ENCODE data around the gene ADD1. TPM values are rescaled to one million over a fixed set of nuclear protein-coding genes. Genes with fewer than 3 reads are reported as not detected.

ADD1 gene
- total RNA-seq, 1 experiment from 2014 or later: 163 TPM

DNA sequence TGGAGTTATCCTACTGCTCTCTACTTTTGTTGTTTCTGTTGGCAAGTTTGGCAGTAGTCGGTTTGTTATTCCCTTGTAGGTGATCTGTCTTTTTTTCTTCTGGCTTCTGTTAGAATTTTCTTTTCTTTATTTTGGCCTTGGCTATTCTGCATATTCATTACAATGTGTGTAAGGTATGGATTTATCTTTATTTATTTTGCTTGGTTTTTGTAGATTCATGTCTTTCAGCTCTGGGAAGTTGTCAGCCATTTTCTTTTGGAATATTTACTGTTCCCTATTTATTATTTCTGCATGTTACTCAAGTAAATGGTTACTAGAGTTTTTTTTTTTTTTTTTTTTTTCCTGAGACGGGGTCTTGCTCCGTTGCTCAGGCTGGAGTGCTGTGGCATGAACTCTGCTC, 12.6 kb downstream of the ADD1 start:
- Histone ChIP-seq H3K9me3 (ENCODE audit: control insufficient read depth, low read depth, low read length) (no peaks in the 10 kb centered on the region), H3K9ac (ENCODE audit: extremely low read depth, insufficient read length, low read length) (no peak overlapping the region), H3K4me2 (ENCODE audit: insufficient read depth, insufficient read length, low read length) (no peak overlapping the region), H2BK15ac (ENCODE audit: low read depth, low read length) (no peak overlapping the region), H3K23me2 (ENCODE audit: insufficient read length, low read depth, low read length, poor library complexity, severe bottlenecking) (no peaks in the 10 kb centered on the region), H3K79me2 (ENCODE audit: insufficient read depth, low read length) (peaks cover 5% of the 10 kb centered on the region; the same call in 1 of the 2 replicates), H3K27me3 (ENCODE audit: insufficient read depth, low read length) (no peaks in the 10 kb centered on the region), H3K18ac (ENCODE audit: insufficient read length, low read depth, low read length) (no peak overlapping the region), H3K14ac (ENCODE audit: insufficient read depth, low read length) (no peak overlapping the region), H3K79me1 (ENCODE audit: insufficient read depth, low read depth, low read length, poor library complexity, severe bottlenecking) (peaks cover 9% of the 10 kb centered on the region), H4K91ac (ENCODE audit: insufficient read length, low read depth, low read length) (no peak overlapping the region), H4K5ac (ENCODE audit: insufficient read length, low read depth, low read length) (no peak overlapping the region), H3K56ac (ENCODE audit: insufficient read length, low read depth, low read length) (no peak overlapping the region), H3T11ph (ENCODE audit: low read length) (no peak overlapping the region), H4K8ac (replicated peaks; ENCODE audit: insufficient read length, low read depth, low read length) (no peak overlapping the region), H2BK20ac (ENCODE audit: low read depth, low read length, poor library complexity, severe bottlenecking) (no peak overlapping the region), H3K27ac (ENCODE audit: insufficient read length, low read depth, low read length) (no peak overlapping the region), H4K20me1 (ENCODE audit: control insufficient read depth, insufficient read depth, insufficient read length) (no peaks in the 10 kb centered on the region), H3K23ac (ENCODE audit: insufficient read length, low read depth, low read length) (no peak overlapping the region), H2BK12ac (ENCODE audit: insufficient read length, low read depth, low read length) (no peak overlapping the region), H2BK5ac (ENCODE audit: insufficient read length, low read length) (no peak overlapping the region), H2AK5ac (ENCODE audit: insufficient read length, low read length) (no peak overlapping the region), H2BK120ac (ENCODE audit: low read depth, low read length, poor library complexity, severe bottlenecking) (no peak overlapping the region), H3K4me1 (ENCODE audit: insufficient read depth, low read length) (peaks cover 5% of the 10 kb centered on the region), H3K4ac (ENCODE audit: low read depth, low read length) (no peak overlapping the region), H2AFZ (ENCODE audit: low read length) (no peak overlapping the region)
- Mint-ChIP-seq H3K9me3 (no peaks in the 10 kb centered on the region), H3K27me3 (ENCODE audit: low read depth) (no peaks in the 10 kb centered on the region), H3K36me3 (ENCODE audit: insufficient read depth in 1 of 3, low read depth in 3 of 3) (peaks cover 9 to 22% (median 16%) of the 10 kb centered on the region in 3 experiments; a peak in 5 of 7 replicates), H3K4me3 (no peak overlapping the region), H3K27ac (no peak overlapping the region), H3K4me1 (peaks cover 17 to 19% of the 10 kb centered on the region in 2 experiments)
- no peak for DNase-seq
- no CpG with 5 or more reads among the region's 3 CpGs for WGBS (ENCODE audit: extremely low coverage, insufficient read length, low lambda C conversion rate)
- TF ChIP-seq, protein P1, sequence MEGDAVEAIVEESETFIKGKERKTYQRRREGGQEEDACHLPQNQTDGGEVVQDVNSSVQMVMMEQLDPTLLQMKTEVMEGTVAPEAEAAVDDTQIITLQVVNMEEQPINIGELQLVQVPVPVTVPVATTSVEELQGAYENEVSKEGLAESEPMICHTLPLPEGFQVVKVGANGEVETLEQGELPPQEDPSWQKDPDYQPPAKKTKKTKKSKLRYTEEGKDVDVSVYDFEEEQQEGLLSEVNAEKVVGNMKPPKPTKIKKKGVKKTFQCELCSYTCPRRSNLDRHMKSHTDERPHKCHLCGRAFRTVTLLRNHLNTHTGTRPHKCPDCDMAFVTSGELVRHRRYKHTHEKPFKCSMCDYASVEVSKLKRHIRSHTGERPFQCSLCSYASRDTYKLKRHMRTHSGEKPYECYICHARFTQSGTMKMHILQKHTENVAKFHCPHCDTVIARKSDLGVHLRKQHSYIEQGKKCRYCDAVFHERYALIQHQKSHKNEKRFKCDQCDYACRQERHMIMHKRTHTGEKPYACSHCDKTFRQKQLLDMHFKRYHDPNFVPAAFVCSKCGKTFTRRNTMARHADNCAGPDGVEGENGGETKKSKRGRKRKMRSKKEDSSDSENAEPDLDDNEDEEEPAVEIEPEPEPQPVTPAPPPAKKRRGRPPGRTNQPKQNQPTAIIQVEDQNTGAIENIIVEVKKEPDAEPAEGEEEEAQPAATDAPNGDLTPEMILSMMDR (conservative IDR thresholded peaks at IDR 0.05): no peak
